HCT116 (cell line): ENCODE data around the gene MDP1.

ENCODE experiments used
- CTCF ChIP-seq, 3 experiments: fragments of 200-600 bp in 1 of 3; sonication (generic) in 1 of 3; IDR thresholded peaks in 2 of 3; conservative IDR thresholded peaks in 1 of 3; 2 replicates each; pipeline ENCODE4 v1.5.1; 2012 to 2017; ENCODE audit warnings: low read depth in 2 of 3, low read length in 2 of 3, antibody characterized with exemption in 1 of 3, borderline replicate concordance in 1 of 3, control low read depth in 1 of 3, mild to moderate bottlenecking in 1 of 3, mixed read lengths in 1 of 3, mixed run types in 1 of 3, moderate library complexity in 1 of 3; ENCODE audit not compliant: insufficient read depth in 1 of 3
- EZH2phosphoT487 ChIP-seq: fragments of 200-600 bp; IDR thresholded peaks from 2 replicates; pipeline ENCODE4 v1.6.1; 2018; ENCODE audit warnings: antibody characterized with exemption, borderline replicate concordance

GRCh38 chr14:24177891-24178290, 38.0 kb downstream of the MDP1 start:
- no peak for TF ChIP-seq EZH2phosphoT487
- TF ChIP-seq CTCF (IDR thresholded peaks at IDR 0.05 in 2 of 3, conservative IDR thresholded peaks at IDR 0.05 in 1 of 3; ENCODE audit: borderline replicate concordance in 1 of 3, insufficient read depth in 1 of 3, low read depth in 2 of 3, low read length in 2 of 3) = no peak
